ENCODE measurements around the gene NKX1-2. TPM values are rescaled to one million over a fixed set of nuclear protein-coding genes. Genes with fewer than 3 reads are reported as not detected.

The NKX1-2 gene
- total and polyA plus RNA-seq, 2 of the 8 experiments (the other 6 are each of a cell fraction or from before 2014, with no cell fraction given): 12.7 to 34.9 TPM

DNA sequence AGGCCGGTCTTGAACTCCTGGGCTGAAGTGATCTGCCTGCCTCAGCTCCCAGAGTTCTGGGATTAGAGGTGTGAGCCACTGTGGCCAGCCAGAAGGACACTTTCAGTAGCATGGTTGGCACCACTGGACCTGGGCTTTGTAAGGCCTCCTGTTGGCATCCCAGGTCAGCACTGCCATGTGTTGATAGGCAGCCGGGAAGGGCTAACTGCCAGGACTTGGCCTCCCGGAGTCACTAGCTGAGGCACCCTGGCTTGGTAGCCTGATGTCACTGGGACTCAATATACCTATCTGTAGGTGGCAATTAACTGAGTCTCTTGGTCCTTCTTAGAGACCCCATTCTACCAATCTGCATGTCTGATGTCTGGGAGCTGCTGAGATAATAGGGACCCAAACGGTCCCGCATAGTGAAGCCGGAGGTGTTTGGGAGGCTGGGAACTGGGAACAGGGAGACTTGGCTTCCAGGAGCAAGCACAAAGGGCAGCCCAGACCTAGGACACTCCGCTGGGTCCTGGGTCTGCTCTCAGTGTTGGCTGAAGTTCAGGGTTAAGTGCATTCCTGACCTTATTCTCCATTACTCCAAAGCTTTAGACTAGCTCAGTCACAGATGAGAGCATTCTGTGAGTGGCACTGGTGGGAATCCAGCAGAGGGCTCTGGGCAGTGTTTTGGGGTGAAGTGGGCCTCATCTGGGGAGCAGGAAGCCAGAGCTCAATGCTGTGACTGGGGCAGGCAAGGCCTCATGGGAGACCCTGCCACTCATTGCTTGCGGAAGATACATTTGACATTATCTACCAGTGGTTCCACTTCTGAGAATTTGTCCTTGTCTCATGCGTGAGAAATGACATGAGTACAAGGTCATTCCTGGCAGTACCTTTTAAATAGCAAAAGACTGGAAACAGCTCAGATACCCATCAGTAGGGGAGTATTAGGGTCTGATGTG lies 14.5 kb upstream of the NKX1-2 start:
- H3K4me1 ChIP-seq (replicated peaks in 1 of 4; ENCODE audit: control insufficient read depth in 3 of 4, insufficient read depth in 4 of 4, low read length in 3 of 4): peaks cover 16 to 44% (median 24%) of the 10 kb centered on the region in 4 experiments
- no peak overlapping the region for H4K5ac ChIP-seq (ENCODE audit: insufficient read length, low read depth, low read length)
- FAIRE-seq (no peak), DNase-seq (ENCODE audit: low read depth in 1 of 2, low spot score in 2 of 2) (no peak)
- H3K4me3 ChIP-seq (ENCODE audit: extremely low read depth in 1 of 4, insufficient read depth in 2 of 4, low read depth in 3 of 4, low read length in 4 of 4): no peak overlapping the region
- no peak overlapping the region for H2BK120ac ChIP-seq (replicated peaks; ENCODE audit: low read depth, low read length)
- H4K8ac ChIP-seq (ENCODE audit: extremely low read depth, insufficient read depth, low read length): no peak overlapping the region
- no peak overlapping the region for H3K14ac ChIP-seq (ENCODE audit: insufficient read length)
- no peak overlapping the region for H2BK20ac ChIP-seq (ENCODE audit: low read length)
- peaks cover 0 to 15% of the 10 kb centered on the region in 2 experiments; a peak in 2 of 4 replicates for H3K79me2 ChIP-seq (ENCODE audit: control insufficient read depth in 1 of 2, insufficient read depth in 2 of 2, low read length in 2 of 2)
- no peak overlapping the region for H2AFZ ChIP-seq (ENCODE audit: low read length)
- TF ChIP-seq, protein P1, sequence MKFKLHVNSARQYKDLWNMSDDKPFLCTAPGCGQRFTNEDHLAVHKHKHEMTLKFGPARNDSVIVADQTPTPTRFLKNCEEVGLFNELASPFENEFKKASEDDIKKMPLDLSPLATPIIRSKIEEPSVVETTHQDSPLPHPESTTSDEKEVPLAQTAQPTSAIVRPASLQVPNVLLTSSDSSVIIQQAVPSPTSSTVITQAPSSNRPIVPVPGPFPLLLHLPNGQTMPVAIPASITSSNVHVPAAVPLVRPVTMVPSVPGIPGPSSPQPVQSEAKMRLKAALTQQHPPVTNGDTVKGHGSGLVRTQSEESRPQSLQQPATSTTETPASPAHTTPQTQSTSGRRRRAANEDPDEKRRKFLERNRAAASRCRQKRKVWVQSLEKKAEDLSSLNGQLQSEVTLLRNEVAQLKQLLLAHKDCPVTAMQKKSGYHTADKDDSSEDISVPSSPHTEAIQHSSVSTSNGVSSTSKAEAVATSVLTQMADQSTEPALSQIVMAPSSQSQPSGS (IDR thresholded peaks at IDR 0.05; ENCODE audit: low read length): no peak
- no peak for TF ChIP-seq BRCA1 (IDR thresholded peaks at IDR 0.05; ENCODE audit: low read depth, low read length)
- no peak for TF ChIP-seq RAD21 (IDR thresholded peaks at IDR 0.05 in 1 of 2, conservative IDR thresholded peaks at IDR 0.05 in 1 of 2; ENCODE audit: low read depth in 2 of 2, low read length in 2 of 2)
- TF ChIP-seq GABPA (IDR thresholded peaks at IDR 0.05; ENCODE audit: borderline replicate concordance, insufficient read depth, low read length): no peak
- H3K9me3 ChIP-seq (ENCODE audit: insufficient read depth in 2 of 2, low read depth in 1 of 2, low read length in 1 of 2): no peaks in the 10 kb centered on the region
- peaks cover 0 to 4% of the 10 kb centered on the region in 2 experiments for H4K20me1 ChIP-seq (replicated peaks in 1 of 2; ENCODE audit: control insufficient read depth in 1 of 2, insufficient read depth in 2 of 2, low read length in 2 of 2)
- peak overlapping the region; percentile 77 for H4K91ac ChIP-seq (replicated peaks; ENCODE audit: insufficient read length, low read length)
- ChIA-PET POLR2A (ENCODE audit: partially characterized antibody) (interaction anchor here (0.8 to 3.4 kb wide), 9 partner anchors 10 to 72 kb away, joined by 3 to 20 read pairs (median 4); partner anchors contain the start of gene OAT), CTCF (ENCODE audit: partially characterized antibody) (interaction anchor here (0.5 to 1.3 kb wide), 4 partner anchors 11 to 14 kb away, joined by 3 to 4 read pairs (median 4); no protein-coding TSS in a partner anchor)
- no peak overlapping the region for H3K4ac ChIP-seq (replicated peaks; ENCODE audit: insufficient read length, low read depth, low read length)
- H2AK5ac ChIP-seq (ENCODE audit: low read depth, low read length): peak overlapping the region; percentile 86; the same call in 1 of the 2 replicates
- H3K36me3 ChIP-seq (ENCODE audit: control insufficient read depth in 2 of 4, insufficient read depth in 4 of 4, low read length in 3 of 4): no peaks in the 10 kb centered on the region
- H3K9ac ChIP-seq (replicated peaks in 1 of 4; ENCODE audit: extremely low read depth in 1 of 4, low read depth in 3 of 4, low read length in 3 of 4): no peak overlapping the region
- H3K56ac ChIP-seq (replicated peaks; ENCODE audit: insufficient read length, low read depth, low read length): no peak overlapping the region
- peak overlapping the region in 1 of 2 experiments; percentile 57; a peak in 1 of 4 replicates for H3K4me2 ChIP-seq (ENCODE audit: insufficient read depth in 1 of 2, low read depth in 2 of 2, low read length in 2 of 2)
- no peak overlapping the region for H3K23ac ChIP-seq (ENCODE audit: insufficient read length)
- H3K18ac ChIP-seq (ENCODE audit: extremely low read depth, low read length): no peak overlapping the region
- peak overlapping the region; percentile 10; the same call in 1 of the 2 replicates for H2BK5ac ChIP-seq (ENCODE audit: low read depth, low read length)
- H3K27ac ChIP-seq (ENCODE audit: low read depth, low read length): no peak overlapping the region
- H2BK12ac ChIP-seq (ENCODE audit: low read depth, low read length): peak overlapping the region; percentile 13; the same call in 1 of the 2 replicates
- no peaks in the 10 kb centered on the region for H3K27me3 ChIP-seq (replicated peaks in 1 of 4; ENCODE audit: control insufficient read depth in 3 of 4, extremely low read depth in 1 of 4, insufficient read depth in 3 of 4, low read length in 3 of 4)
- WGBS, 2 experiments (ENCODE audit: extremely low coverage in 1 of 2, insufficient coverage in 1 of 2, insufficient read length in 1 of 2, insufficient replicate concordance in 2 of 2, low coverage in 1 of 2, low lambda C conversion rate in 2 of 2, missing lambda C conversion rate in 1 of 2): 87% methylated on average over 9 of the region's 9 CpGs; no CpG with 5 or more reads in 1 of the 2 experiments
- H3K23me2 ChIP-seq (ENCODE audit: low read depth, low read length): peaks cover 5% of the 10 kb centered on the region
- H3K79me1 ChIP-seq (ENCODE audit: low read depth, low read length): peaks cover 3% of the 10 kb centered on the region
- H2BK15ac ChIP-seq (ENCODE audit: low read length): no peak overlapping the region

All from H1 (cell line).